H1 (cell line): ENCODE measurements around the gene FKBP2. TPM values are rescaled to one million over a fixed set of nuclear protein-coding genes. Genes with fewer than 3 reads are reported as not detected.
A peak's percentile ranks its signal among the peaks of the same experiment; 100 is the strongest.

Experiments used
- BACH1 ChIP-seq: IDR thresholded peaks from 2 replicates; pipeline ENCODE4 v1.6.1; 2012; ENCODE audit warnings: low read length, improper control_type of control experiment
- GABPA ChIP-seq: IDR thresholded peaks from 2 replicates; pipeline ENCODE4 v1.6.1; 2011; ENCODE audit warnings: mild to moderate bottlenecking, low read length, moderate library complexity, borderline replicate concordance; ENCODE audit not compliant: insufficient read depth
- polyA plus RNA-seq, 7 experiments: library from polyadenylated mRNA; depleted of rRNA in 3 of 7; stranded (reverse) in 5 of 7; unstranded in 2 of 7; fragments of >200 nt in 5 of 7; fragments of 200-250 nt in 2 of 7; gene quantifications; 1 replicate in 5 of 7; 2 replicates in 1 of 7; 4 replicates in 1 of 7; pipeline versions ENCODE4 v1.2.1 to v1.2.3, GENCODE V29; 2011 to 2013; ENCODE audit warnings: missing spikeins in 2 of 7, mixed read lengths in 2 of 7
- total RNA-seq: library from RNA; stranded (reverse); fragmentation: NEBNext Ultra II Directional; extraction: Animal tissue kit (Norgen Biotek cat#: 25700); gene quantifications from 2 replicates; pipeline ENCODE4 v1.2.1, GENCODE V29; 2021
- TF ChIP-seq, protein P1 (sequence below), 3 experiments: IDR thresholded peaks; 1 replicate in 2 of 3; 2 replicates in 1 of 3; pipeline versions ENCODE4 v1.5.1 to v1.6.1; 2011; ENCODE audit warnings: low read length in 3 of 3, mild to moderate bottlenecking in 3 of 3, inconsistent platforms in 2 of 3, low read depth in 1 of 3, moderate library complexity in 1 of 3; ENCODE audit not compliant: insufficient read depth in 1 of 3; ENCODE audit errors: control extremely low read depth in 1 of 3

FKBP2 gene
- total and polyA plus RNA-seq, 2 of the 8 experiments (the other 6 are each of a cell fraction or from before 2014, with no cell fraction given): 41.7 to 52.5 TPM

DNA sequence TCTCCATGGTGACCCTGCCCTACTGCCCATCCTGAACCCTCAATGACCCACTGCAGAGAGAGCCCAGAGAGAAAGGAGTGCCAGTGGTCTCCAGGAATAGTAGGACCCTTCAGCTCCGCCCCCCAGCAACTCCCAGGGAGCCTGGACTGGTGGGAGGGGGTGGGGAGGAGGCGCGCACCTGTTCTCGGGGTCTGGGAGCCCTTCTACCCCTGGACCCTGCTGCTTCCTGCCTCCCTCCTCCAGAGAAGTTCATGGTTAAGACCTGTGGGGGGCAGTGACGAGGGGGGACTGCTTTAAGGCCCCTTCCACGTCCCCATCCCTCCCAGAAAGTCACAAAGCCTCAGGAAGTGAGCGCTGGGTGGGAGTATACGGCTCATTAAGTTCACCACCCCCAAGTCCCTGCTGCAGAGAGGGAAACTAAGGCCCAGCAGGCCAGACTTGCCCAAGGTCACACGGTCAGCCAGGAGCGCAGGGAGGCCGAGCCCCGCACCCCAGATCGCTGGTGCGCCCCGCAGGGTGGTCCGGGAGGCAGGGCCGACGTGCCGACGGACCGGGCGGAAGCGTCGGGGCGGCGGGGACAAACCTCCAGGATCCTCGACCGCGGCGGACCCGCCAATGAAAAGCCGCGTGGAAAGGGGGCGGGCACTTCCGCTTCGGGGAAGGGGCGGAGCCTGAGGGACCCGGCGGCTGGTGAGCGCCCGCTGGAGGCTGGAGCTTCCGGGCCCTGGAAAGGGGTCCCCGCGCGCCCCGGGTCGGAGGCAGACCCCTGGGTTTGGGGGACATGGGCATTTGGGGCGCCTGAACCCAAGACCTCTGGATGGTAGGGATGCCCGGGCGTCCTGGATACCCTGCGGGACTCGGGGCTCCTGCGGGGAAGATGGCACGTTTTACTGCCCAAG, 15.0 kb upstream of the FKBP2 start, which contains the start of the genes NUDT22 and TRPT1 (continued):
- TF ChIP-seq, protein P1, sequence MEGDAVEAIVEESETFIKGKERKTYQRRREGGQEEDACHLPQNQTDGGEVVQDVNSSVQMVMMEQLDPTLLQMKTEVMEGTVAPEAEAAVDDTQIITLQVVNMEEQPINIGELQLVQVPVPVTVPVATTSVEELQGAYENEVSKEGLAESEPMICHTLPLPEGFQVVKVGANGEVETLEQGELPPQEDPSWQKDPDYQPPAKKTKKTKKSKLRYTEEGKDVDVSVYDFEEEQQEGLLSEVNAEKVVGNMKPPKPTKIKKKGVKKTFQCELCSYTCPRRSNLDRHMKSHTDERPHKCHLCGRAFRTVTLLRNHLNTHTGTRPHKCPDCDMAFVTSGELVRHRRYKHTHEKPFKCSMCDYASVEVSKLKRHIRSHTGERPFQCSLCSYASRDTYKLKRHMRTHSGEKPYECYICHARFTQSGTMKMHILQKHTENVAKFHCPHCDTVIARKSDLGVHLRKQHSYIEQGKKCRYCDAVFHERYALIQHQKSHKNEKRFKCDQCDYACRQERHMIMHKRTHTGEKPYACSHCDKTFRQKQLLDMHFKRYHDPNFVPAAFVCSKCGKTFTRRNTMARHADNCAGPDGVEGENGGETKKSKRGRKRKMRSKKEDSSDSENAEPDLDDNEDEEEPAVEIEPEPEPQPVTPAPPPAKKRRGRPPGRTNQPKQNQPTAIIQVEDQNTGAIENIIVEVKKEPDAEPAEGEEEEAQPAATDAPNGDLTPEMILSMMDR (IDR thresholded peaks at IDR 0.05; ENCODE audit: control extremely low read depth in 1 of 3, insufficient read depth in 1 of 3, low read depth in 1 of 3, low read length in 3 of 3): peak in 1 of 3 experiments; percentile 48; a peak in 1 of 4 replicates
- TF ChIP-seq GABPA (peak; percentile 81; the same call in 1 of the 2 replicates), BACH1 (peak; percentile 55; the same call in 1 of the 2 replicates)
